Panc1 (cell line): Measurements from ENCODE around the gene USP5. TPM values are rescaled to one million over a fixed set of nuclear protein-coding genes. Genes with fewer than 3 reads are reported as not detected.

ENCODE experiments used
- ATAC-seq: fragments of 200-7000 bp; cut with Tn5 transposase; 2 replicates; pipeline ENCODE4 v1.9.1; 2020; ENCODE audit warnings: mild to moderate bottlenecking, moderate library complexity
- BruUV-seq: library from RNA; stranded (reverse); fragments of 400-500 nt; replicated peaks from 2 replicates; lab custom pipeline; 2021; lab: Mats Ljungman, UMichigan
- CTCF ChIA-PET: fragments of 300-600 bp; sonication (Branson Sonifier 250); formaldehyde crosslinking; loops from one replicate; lab custom pipeline; 2022; ENCODE audit warnings: antibody characterized with exemption; lab: Charles Lee
- POLR2A ChIA-PET: fragments of 300-600 bp; sonication (Branson Sonifier 250); formaldehyde crosslinking; loops from one replicate; lab custom pipeline; 2022; ENCODE audit warnings: antibody characterized with exemption; lab: Charles Lee
- DNase-seq: peaks from one replicate; pipeline ENCODE4 v3.0.0-alpha.2; 2010; ENCODE audit warnings: low read depth, low spot score
- H3K27ac ChIP-seq: 2 replicates; pipeline ENCODE4 v1.5.1; 2011; ENCODE audit warnings: mild to moderate bottlenecking, low read length, inconsistent platforms
- H3K27me3 ChIP-seq: fragments of 200-500 bp; sonication (Bioruptor generic); 2 replicates; pipeline ENCODE4 v1.6.0; 2014; ENCODE audit warnings: low read length, inconsistent platforms; ENCODE audit not compliant: control insufficient read depth, insufficient read depth
- H3K36me3 ChIP-seq: fragments of 200-500 bp; sonication (Bioruptor generic); 2 replicates; pipeline ENCODE4 v1.5.1; 2014; ENCODE audit warnings: inconsistent platforms, mild to moderate bottlenecking, low read length, moderate library complexity; ENCODE audit not compliant: control insufficient read depth, insufficient read depth
- H3K4me1 ChIP-seq: 2 replicates; pipeline ENCODE4 v1.5.1; 2011; ENCODE audit warnings: inconsistent platforms, mild to moderate bottlenecking, low read length, moderate library complexity; ENCODE audit not compliant: control insufficient read depth, insufficient read depth
- H3K4me3 ChIP-seq, 2 experiments: 2 replicates each; pipeline ENCODE4 v1.5.1; 2011 to 2012; ENCODE audit warnings: low read depth in 2 of 2, low read length in 2 of 2, mild to moderate bottlenecking in 2 of 2, inconsistent platforms in 1 of 2, moderate library complexity in 1 of 2
- H3K9me3 ChIP-seq: fragments of 200-500 bp; sonication (Bioruptor generic); 2 replicates; pipeline ENCODE4 v1.5.1; 2014; ENCODE audit warnings: low read depth, mild to moderate bottlenecking, inconsistent platforms, low read length, moderate library complexity; ENCODE audit not compliant: control insufficient read depth, insufficient read depth
- CTCF ChIP-seq: fragments of 450-650 bp; IDR thresholded peaks from 2 replicates; pipeline ENCODE4 v1.5.1; 2017; ENCODE audit warnings: mild to moderate bottlenecking
- POLR2AphosphoS5 ChIP-seq: IDR thresholded peaks from 2 replicates; pipeline ENCODE4 v1.6.1; 2012; ENCODE audit warnings: mild to moderate bottlenecking, low read depth, low read length, moderate library complexity
- REST ChIP-seq, 2 experiments: IDR thresholded peaks; 2 replicates each; pipeline ENCODE4 v1.6.1; 2011 to 2012; ENCODE audit warnings: low read depth in 2 of 2, control low read depth in 1 of 2, low read length in 1 of 2, mild to moderate bottlenecking in 1 of 2, moderate library complexity in 1 of 2; ENCODE audit not compliant: insufficient read depth in 1 of 2
- SIN3A ChIP-seq: IDR thresholded peaks from 2 replicates; pipeline ENCODE4 v1.6.1; 2012; ENCODE audit warnings: low read depth, mild to moderate bottlenecking, low read length, moderate library complexity, borderline replicate concordance; ENCODE audit not compliant: insufficient read depth
- TCF7L2 ChIP-seq: IDR thresholded peaks from 2 replicates; pipeline ENCODE4 v1.6.1; 2011; ENCODE audit warnings: mild to moderate bottlenecking, low read depth, low read length, inconsistent platforms
- in situ Hi-C: cut with HindIII; loops from 2 replicates; pipeline ENCODE4 v1.10.0; 2016; ENCODE audit warnings: low sequenced_read_pairs, low pct_unique_long_range_greater_than_20kb
- intact Hi-C: fragments of 100-400 bp; cut with micrococcal nuclease; formaldehyde crosslinking; loops from one replicate; pipeline ENCODE4 v1.10.0; 2022; ENCODE audit not compliant: unreplicated experiment
- total RNA-seq: library from RNA; stranded (reverse); gene quantifications from one replicate; pipeline ENCODE4 v1.2.1, GENCODE V29; 2021; ENCODE audit not compliant: unreplicated experiment

Gene USP5
- total RNA-seq, 1 experiment from 2014 or later, result 104 TPM

GRCh38 chr12:6903722-6904121 is 51.8 kb downstream of the USP5 start:
- ATAC-seq, result no peak
- DNase-seq, result no peak
- ChIA-PET POLR2A (no interaction called here), CTCF (no interaction called here)
- TF ChIP-seq POLR2AphosphoS5 (no peak), REST (IDR thresholded peaks at IDR 0.05; ENCODE audit: insufficient read depth in 1 of 2, low read depth in 2 of 2, low read length in 1 of 2) (no peak), TCF7L2 (no peak), CTCF (no peak), SIN3A (no peak)
- H3K4me1 ChIP-seq, result no peaks in the 10 kb centered on the region; the same call in 1 of the 2 replicates
- BruUV-seq, result no TSS peak
- no peaks in the 10 kb centered on the region for H3K9me3 ChIP-seq
- H3K4me3 ChIP-seq, result no peak overlapping the region
- intact Hi-C loops (no loop called here), in situ Hi-C loops (no loop called here)
- no peak overlapping the region for H3K27ac ChIP-seq
- H3K27me3 ChIP-seq, result no peaks in the 10 kb centered on the region
- no peaks in the 10 kb centered on the region for H3K36me3 ChIP-seq

- ATAC-seq, result peak; percentile 98
- no peaks in the 10 kb centered on the region for H3K9me3 ChIP-seq
- ChIA-PET CTCF (no interaction called here), POLR2A (interaction anchor here (0.5 to 0.7 kb wide), 3 partner anchors 9 to 371 kb away, joined by 3 to 11 read pairs (median 9); partner anchors contain the start of genes GAPDH and TPI1)
- no peaks in the 10 kb centered on the region for H3K27me3 ChIP-seq
- peak within 1 kb of the TSS; percentile 79 to 89 for H3K4me3 ChIP-seq
- no peak for TF ChIP-seq TCF7L2
- 0 out of 2 replicates have a peak, but pooled peaks have one; percentile 74 for TF ChIP-seq SIN3A
- BruUV-seq, result no TSS peak
- DNase-seq, result peak; percentile 76
- in situ Hi-C loops, result no loop called here
- no peaks in the 10 kb centered on the region for H3K36me3 ChIP-seq
- peak within 1 kb of the TSS; percentile 91 for H3K27ac ChIP-seq
- intact Hi-C loops, result no loop called here
- no peaks in the 10 kb centered on the region; the same call in 1 of the 2 replicates for H3K4me1 ChIP-seq
Observed at GRCh38 chr12:6904280-6905276, 52.6 kb downstream of the USP5 start, which contains the start of gene LRRC23. LRRC23 (plus strand) TSS chr12:6904822; CDS start chr12:6905634, 812 bp downstream.
